Measurements from ENCODE around the gene EFNB1. TPM values are rescaled to one million over a fixed set of nuclear protein-coding genes. Genes with fewer than 3 reads are reported as not detected.

The EFNB1 gene
- total RNA-seq, 1 experiment from 2014 or later: 31.1 TPM

- no peaks in the 10 kb centered on the region for H3K36me3 ChIP-seq (ENCODE audit: low read depth)
- no peak for DNase-seq
- H4K20me1 ChIP-seq (ENCODE audit: insufficient read depth): no peaks in the 10 kb centered on the region
- H2AFZ ChIP-seq: no peak overlapping the region
- CTCF ChIA-PET: interaction anchor here (0.6 kb wide), 2 partner anchors 253 to 398 kb away, joined by 3 to 6 read pairs; no protein-coding TSS in a partner anchor
- no peak overlapping the region for H3K4me3 ChIP-seq
- no peaks in the 10 kb centered on the region for H3K27me3 ChIP-seq (ENCODE audit: insufficient read depth, low read depth)
- POLR2A ChIA-PET (ENCODE audit: unreplicated experiment): no interaction called here
- intact Hi-C loops (cut with micrococcal nuclease; ENCODE audit: unreplicated experiment): loop anchor here (1.0 to 5.0 kb wide), 3 partner anchors 463 to 636 kb away; no protein-coding TSS in a partner anchor
- TF ChIP-seq CTCF (conservative IDR thresholded peaks at IDR 0.05) (peak; percentile 54), EZH2 (IDR thresholded peaks at IDR 0.05; ENCODE audit: low read depth) (no peak)
- H3K4me2 ChIP-seq: peak overlapping the region; percentile 49; the same call in 1 of the 2 replicates
- no peak overlapping the region for H3K27ac ChIP-seq
- H3K9me3 ChIP-seq (ENCODE audit: insufficient read depth, low read depth): no peaks in the 10 kb centered on the region
- H3K79me2 ChIP-seq (ENCODE audit: low read depth): no peaks in the 10 kb centered on the region
- no peaks in the 10 kb centered on the region for H3K4me1 ChIP-seq (replicated peaks; ENCODE audit: insufficient read depth)
- no peaks in the 10 kb centered on the region for H3F3A ChIP-seq (ENCODE audit: insufficient read depth, low read depth)
- H3K9me2 ChIP-seq (ENCODE audit: insufficient read depth): no peaks in the 10 kb centered on the region
- no TSS peak for BruUV-seq (replicated peaks)
Observed at GRCh38 chrX:68822641-68823410, 6.0 kb upstream of the EFNB1 start.

DNA sequence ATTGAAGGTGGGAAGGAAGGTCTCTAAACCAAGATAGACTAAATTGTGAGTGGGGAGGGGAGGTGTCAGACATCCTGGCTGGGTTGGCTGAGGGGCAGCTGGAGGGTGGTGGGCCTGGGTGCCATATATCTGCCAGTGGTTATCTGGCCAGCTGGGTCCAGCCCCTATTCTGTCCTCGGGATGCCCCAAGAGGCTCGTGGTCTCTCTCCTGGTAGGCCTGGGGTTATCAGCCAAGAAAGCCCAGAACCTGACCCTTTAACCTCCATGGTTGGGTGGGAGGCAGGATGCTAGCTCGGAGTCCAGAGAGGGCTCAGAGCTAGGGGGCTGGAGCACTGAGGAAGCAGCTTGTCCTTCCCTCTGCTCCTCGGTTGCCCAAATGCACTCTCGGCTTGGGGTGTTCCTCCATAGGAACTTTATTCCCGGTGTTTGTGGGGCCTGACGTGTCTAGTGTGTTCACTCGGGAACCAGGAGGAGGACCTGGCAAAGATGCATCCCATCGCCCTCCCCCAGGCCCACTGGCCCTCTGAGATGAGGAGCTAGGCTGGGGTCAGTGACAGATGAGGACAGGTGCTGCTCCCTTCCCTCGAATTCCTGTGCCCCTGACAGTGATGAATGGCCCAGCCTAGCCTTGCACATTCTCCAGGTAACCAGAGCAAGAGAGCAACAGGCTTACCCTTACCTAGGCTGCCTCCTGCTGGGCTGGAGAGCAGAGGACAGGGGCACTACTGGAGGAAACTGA, 5.2 kb upstream of the EFNB1 start:
- H3F3A ChIP-seq (ENCODE audit: insufficient read depth, low read depth): no peaks in the 10 kb centered on the region
- H3K9me3 ChIP-seq (ENCODE audit: insufficient read depth, low read depth): no peaks in the 10 kb centered on the region
- ChIA-PET POLR2A (ENCODE audit: unreplicated experiment) (no interaction called here), CTCF (no interaction called here)
- intact Hi-C loops (cut with micrococcal nuclease; ENCODE audit: unreplicated experiment): loop anchor here (5.0 kb wide), 1 partner anchor 636 kb away; no protein-coding TSS in a partner anchor
- no peaks in the 10 kb centered on the region for H3K27me3 ChIP-seq (ENCODE audit: insufficient read depth, low read depth)
- no peaks in the 10 kb centered on the region for H3K9me2 ChIP-seq (ENCODE audit: insufficient read depth)
- no peaks in the 10 kb centered on the region for H3K36me3 ChIP-seq (ENCODE audit: low read depth)
- no peak overlapping the region for H3K27ac ChIP-seq
- no peak for DNase-seq
- TF ChIP-seq CTCF (conservative IDR thresholded peaks at IDR 0.05) (no peak), EZH2 (IDR thresholded peaks at IDR 0.05; ENCODE audit: low read depth) (no peak)
- no peaks in the 10 kb centered on the region for H3K79me2 ChIP-seq (ENCODE audit: low read depth)
- no peaks in the 10 kb centered on the region for H4K20me1 ChIP-seq (ENCODE audit: insufficient read depth)
- H3K4me3 ChIP-seq: no peak overlapping the region
- no peaks in the 10 kb centered on the region for H3K4me1 ChIP-seq (replicated peaks; ENCODE audit: insufficient read depth)
- no peak overlapping the region for H2AFZ ChIP-seq
- no TSS peak for BruUV-seq (replicated peaks)
- H3K4me2 ChIP-seq: no peak overlapping the region

- BruUV-seq (replicated peaks): no TSS peak
- Histone ChIP-seq H3K9me2 (ENCODE audit: insufficient read depth) (no peaks in the 10 kb centered on the region), H3K4me3 (no peak overlapping the region), H2AFZ (no peak overlapping the region), H3K27ac (no peak overlapping the region), H3K4me2 (no peak overlapping the region), H3K36me3 (ENCODE audit: low read depth) (no peaks in the 10 kb centered on the region), H3K27me3 (ENCODE audit: insufficient read depth, low read depth) (no peaks in the 10 kb centered on the region), H3F3A (ENCODE audit: insufficient read depth, low read depth) (no peaks in the 10 kb centered on the region), H3K4me1 (replicated peaks; ENCODE audit: insufficient read depth) (no peaks in the 10 kb centered on the region), H3K9me3 (ENCODE audit: insufficient read depth, low read depth) (no peaks in the 10 kb centered on the region), H3K79me2 (ENCODE audit: low read depth) (0 out of 2 replicates have a peak, but pooled peaks cover under 1% of the 10 kb centered on the region), H4K20me1 (ENCODE audit: insufficient read depth) (no peaks in the 10 kb centered on the region)
- intact Hi-C loops (cut with micrococcal nuclease; ENCODE audit: unreplicated experiment): loop anchor here (5.0 kb wide), 1 partner anchor 637 kb away; no protein-coding TSS in a partner anchor
- no peak for DNase-seq
- ChIA-PET CTCF (interaction anchor here (0.6 kb wide), 1 partner anchor 398 kb away, joined by 3 read pairs; no protein-coding TSS in a partner anchor), POLR2A (ENCODE audit: unreplicated experiment) (no interaction called here)
- no peak for TF ChIP-seq EZH2 (IDR thresholded peaks at IDR 0.05; ENCODE audit: low read depth)
- TF ChIP-seq CTCF (conservative IDR thresholded peaks at IDR 0.05): no peak
Observed at GRCh38 chrX:68824152-68824433, 4.7 kb upstream of the EFNB1 start.
